Mucosa of stomach (tissue), 1 donor: ENCODE results near the gene ZNF106.

ENCODE experiments used
- H3K27me3 ChIP-seq: one replicate; pipeline ENCODE4 v1.7.0; 2013; ENCODE audit warnings: mild to moderate bottlenecking, low read length; ENCODE audit not compliant: control insufficient read depth, insufficient read depth
- H3K36me3 ChIP-seq: one replicate; pipeline ENCODE4 v1.7.0; 2013; ENCODE audit warnings: low read length; ENCODE audit not compliant: control insufficient read depth, insufficient read depth
- H3K4me1 ChIP-seq: one replicate; pipeline ENCODE4 v1.7.0; 2013; ENCODE audit warnings: mild to moderate bottlenecking, low read length; ENCODE audit not compliant: control insufficient read depth, insufficient read depth
- H3K4me3 ChIP-seq: one replicate; pipeline ENCODE4 v1.7.0; 2013; ENCODE audit warnings: low read length
- H3K9ac ChIP-seq: one replicate; pipeline ENCODE4 v1.7.0; 2013; ENCODE audit warnings: mild to moderate bottlenecking, low read length, moderate library complexity
- H3K9me3 ChIP-seq: one replicate; pipeline ENCODE4 v1.7.0; 2013; ENCODE audit warnings: mild to moderate bottlenecking, low read length, moderate library complexity; ENCODE audit not compliant: control insufficient read depth
- donor health status: Pancreatic carcinoma.

ZNF106 gene

GRCh38 chr15:42490671-42491538, at the start of gene ZNF106:
ZNF106 (minus strand) TSS chr15:42491141; CDS start chr15:42472289, 18,852 bp downstream.
- Histone ChIP-seq H3K4me1 (peaks cover 18% of the 10 kb centered on the region), H3K27me3 (no peaks in the 10 kb centered on the region), H3K4me3 (peak within 1 kb of the TSS; percentile 94), H3K9me3 (no peaks in the 10 kb centered on the region), H3K36me3 (no peaks in the 10 kb centered on the region), H3K9ac (peak within 1 kb of the TSS; percentile 95)

- Histone ChIP-seq H3K4me1 (no peaks in the 10 kb centered on the region), H3K9me3 (no peaks in the 10 kb centered on the region), H3K9ac (no peak overlapping the region), H3K36me3 (peaks cover 5% of the 10 kb centered on the region), H3K27me3 (no peaks in the 10 kb centered on the region), H3K4me3 (no peak overlapping the region)
Measured at GRCh38 chr15:42533246-42533645, 42.3 kb upstream of the ZNF106 start.

GRCh38 chr15:42528970-42529369, 38.0 kb upstream of the ZNF106 start:
- Histone ChIP-seq H3K4me3 (no peak overlapping the region), H3K36me3 (peaks cover 5% of the 10 kb centered on the region), H3K4me1 (no peaks in the 10 kb centered on the region), H3K27me3 (no peaks in the 10 kb centered on the region), H3K9me3 (no peaks in the 10 kb centered on the region), H3K9ac (no peak overlapping the region)

- no peak overlapping the region for H3K4me3 ChIP-seq
- H3K4me1 ChIP-seq, result no peaks in the 10 kb centered on the region
- no peaks in the 10 kb centered on the region for H3K9me3 ChIP-seq
- H3K36me3 ChIP-seq, result no peaks in the 10 kb centered on the region
- H3K9ac ChIP-seq, result no peak overlapping the region
- no peaks in the 10 kb centered on the region for H3K27me3 ChIP-seq
Measured at GRCh38 chr15:42523331-42523730, 32.4 kb upstream of the ZNF106 start.

GRCh38 chr15:42511007-42511391, 20.1 kb upstream of the ZNF106 start:
- H3K9me3 ChIP-seq, result no peaks in the 10 kb centered on the region
- no peaks in the 10 kb centered on the region for H3K27me3 ChIP-seq
- H3K9ac ChIP-seq, result no peak overlapping the region
- no peaks in the 10 kb centered on the region for H3K4me1 ChIP-seq
- no peak overlapping the region for H3K4me3 ChIP-seq
- H3K36me3 ChIP-seq, result peaks cover 6% of the 10 kb centered on the region

- no peak overlapping the region for H3K4me3 ChIP-seq
- no peaks in the 10 kb centered on the region for H3K9me3 ChIP-seq
- H3K27me3 ChIP-seq, result no peaks in the 10 kb centered on the region
- H3K4me1 ChIP-seq, result no peaks in the 10 kb centered on the region
- H3K36me3 ChIP-seq, result peaks cover 6% of the 10 kb centered on the region
- H3K9ac ChIP-seq, result no peak overlapping the region
Measured at GRCh38 chr15:42510258-42511006, 19.5 kb upstream of the ZNF106 start.

GRCh38 chr15:42508263-42508690, 17.3 kb upstream of the ZNF106 start:
- no peak overlapping the region for H3K4me3 ChIP-seq
- H3K4me1 ChIP-seq, result no peaks in the 10 kb centered on the region
- no peaks in the 10 kb centered on the region for H3K9me3 ChIP-seq
- H3K9ac ChIP-seq, result no peak overlapping the region
- H3K27me3 ChIP-seq, result no peaks in the 10 kb centered on the region
- H3K36me3 ChIP-seq, result no peaks in the 10 kb centered on the region

- no peaks in the 10 kb centered on the region for H3K9me3 ChIP-seq
- no peaks in the 10 kb centered on the region for H3K36me3 ChIP-seq
- H3K9ac ChIP-seq, result no peak overlapping the region
- H3K4me3 ChIP-seq, result no peak overlapping the region
- H3K4me1 ChIP-seq, result no peaks in the 10 kb centered on the region
- H3K27me3 ChIP-seq, result no peaks in the 10 kb centered on the region
Measured at GRCh38 chr15:42507514-42507913, 16.6 kb upstream of the ZNF106 start.

- Histone ChIP-seq H3K4me1 (peaks cover 9% of the 10 kb centered on the region), H3K27me3 (no peaks in the 10 kb centered on the region), H3K36me3 (no peaks in the 10 kb centered on the region), H3K9ac (no peak overlapping the region), H3K9me3 (no peaks in the 10 kb centered on the region), H3K4me3 (no peak overlapping the region)
Measured at GRCh38 chr15:42504631-42505030, 13.7 kb upstream of the ZNF106 start.

- H3K9ac ChIP-seq, result no peak overlapping the region
- no peaks in the 10 kb centered on the region for H3K27me3 ChIP-seq
- H3K9me3 ChIP-seq, result no peaks in the 10 kb centered on the region
- H3K4me1 ChIP-seq, result peaks cover 15% of the 10 kb centered on the region
- H3K4me3 ChIP-seq, result no peak overlapping the region
- H3K36me3 ChIP-seq, result no peaks in the 10 kb centered on the region
Measured at GRCh38 chr15:42503825-42504224, 12.9 kb upstream of the ZNF106 start.

GRCh38 chr15:42502477-42502876, 11.5 kb upstream of the ZNF106 start:
- H3K4me3 ChIP-seq, result no peak overlapping the region
- H3K4me1 ChIP-seq, result peaks cover 18% of the 10 kb centered on the region
- H3K9me3 ChIP-seq, result no peaks in the 10 kb centered on the region
- H3K36me3 ChIP-seq, result no peaks in the 10 kb centered on the region
- no peak overlapping the region for H3K9ac ChIP-seq
- no peaks in the 10 kb centered on the region for H3K27me3 ChIP-seq

GRCh38 chr15:42499858-42500609, 9.1 kb upstream of the ZNF106 start:
- Histone ChIP-seq H3K36me3 (no peaks in the 10 kb centered on the region), H3K27me3 (no peaks in the 10 kb centered on the region), H3K9me3 (no peaks in the 10 kb centered on the region), H3K9ac (no peak overlapping the region), H3K4me3 (no peak overlapping the region), H3K4me1 (peaks cover 25% of the 10 kb centered on the region)
